HCT116 (cell line): Measurements from ENCODE around the gene WWOX.
"Not testable (repeated sequence)": the region's sequence is repeated elsewhere in the genome, so short reads cannot be mapped to it uniquely, and the experiment has no call there.

ENCODE experiments used
- CTCF ChIP-seq, 3 experiments: fragments of 200-600 bp in 1 of 3; sonication (generic) in 1 of 3; IDR thresholded peaks in 2 of 3; conservative IDR thresholded peaks in 1 of 3; 2 replicates each; pipeline ENCODE4 v1.5.1; 2012 to 2017; ENCODE audit warnings: low read depth in 2 of 3, low read length in 2 of 3, antibody characterized with exemption in 1 of 3, borderline replicate concordance in 1 of 3, control low read depth in 1 of 3, mild to moderate bottlenecking in 1 of 3, mixed read lengths in 1 of 3, mixed run types in 1 of 3, moderate library complexity in 1 of 3; ENCODE audit not compliant: insufficient read depth in 1 of 3
- POLR2A ChIP-seq: IDR thresholded peaks from 2 replicates; pipeline ENCODE4 v1.7.0; 2011; ENCODE audit warnings: borderline replicate concordance; ENCODE audit not compliant: insufficient read depth, insufficient read length; ENCODE audit errors: extremely low read depth
- TCF7L2 ChIP-seq: IDR thresholded peaks from 2 replicates; pipeline ENCODE4 v1.7.0; 2011; ENCODE audit warnings: borderline replicate concordance, inconsistent platforms; ENCODE audit not compliant: insufficient read depth, insufficient read length; ENCODE audit errors: extremely low read depth
- ZFX ChIP-seq: fragments of 450-650 bp; IDR thresholded peaks from 2 replicates; pipeline ENCODE4 v1.6.1; 2017
- ZNF274 ChIP-seq: fragments of 200-500 bp; sonication (Bioruptor generic); IDR thresholded peaks from 2 replicates; pipeline ENCODE4 v1.6.1; 2014; ENCODE audit warnings: mild to moderate bottlenecking, low read depth, low read length, inconsistent platforms

- TF ChIP-seq CTCF (IDR thresholded peaks at IDR 0.05 in 2 of 3, conservative IDR thresholded peaks at IDR 0.05 in 1 of 3; ENCODE audit: borderline replicate concordance in 1 of 3, insufficient read depth in 1 of 3, low read depth in 2 of 3, low read length in 2 of 3); POLR2A; ZNF274; TCF7L2; ZFX: not testable (repeated sequence)
These were observed 415.4 kb downstream of the WWOX start for GRCh38 chr16:78514888-78515287.
